HG02938 (cell line): ENCODE results near the gene ARF5.

Experiments used
- ATAC-seq: cut with Tn5 transposase; IDR thresholded peaks from one replicate; pipeline ENCODE4 v1.9.1; 2021; ENCODE audit warnings: mild to moderate bottlenecking, moderate library complexity; ENCODE audit not compliant: unreplicated experiment

Gene ARF5

GRCh38 chr7:127587663-127588018, 570 bp upstream of the ARF5 start:
- no peak for ATAC-seq

GRCh38 chr7:127588697-127589482, 679 bp downstream of the ARF5 start:
- ATAC-seq: peak; percentile 7

- no peak for ATAC-seq
Measured at GRCh38 chr7:127589896-127590295, 1.7 kb downstream of the ARF5 start.

GRCh38 chr7:127591189-127591588, 3.0 kb downstream of the ARF5 start:
- ATAC-seq: no peak

GRCh38 chr7:127591591-127591990, 3.4 kb downstream of the ARF5 start:
- ATAC-seq: no peak

- ATAC-seq: no peak
Measured at GRCh38 chr7:127592550-127592949, 4.3 kb downstream of the ARF5 start.

- ATAC-seq: no peak
Measured at GRCh38 chr7:127594490-127594889, 6.3 kb downstream of the ARF5 start.

- ATAC-seq: no peak
Measured at GRCh38 chr7:127595737-127596136, 7.5 kb downstream of the ARF5 start.

- ATAC-seq: no peak
Measured at GRCh38 chr7:127598318-127598717, 10.1 kb downstream of the ARF5 start.

GRCh38 chr7:127600885-127601284, 12.7 kb downstream of the ARF5 start:
- no peak for ATAC-seq

- no peak for ATAC-seq
Measured at GRCh38 chr7:127608446-127608845, 20.2 kb downstream of the ARF5 start.

GRCh38 chr7:127609297-127609696, 21.1 kb downstream of the ARF5 start:
- no peak for ATAC-seq

GRCh38 chr7:127612263-127612662, 24.1 kb downstream of the ARF5 start:
- ATAC-seq: no peak

- no peak for ATAC-seq
Measured at GRCh38 chr7:127616724-127617123, 28.5 kb downstream of the ARF5 start.

GRCh38 chr7:127618042-127618441, 29.8 kb downstream of the ARF5 start, which contains the start of gene PAX4:
PAX4 (minus strand) TSS chr7:127618142; CDS start chr7:127615928, 2,214 bp downstream.
- no peak for ATAC-seq

GRCh38 chr7:127618775-127619174, 30.6 kb downstream of the ARF5 start:
- ATAC-seq: no peak

- ATAC-seq: no peak
Measured at GRCh38 chr7:127619681-127620405, 31.6 kb downstream of the ARF5 start.

- ATAC-seq: no peak
Measured at GRCh38 chr7:127620406-127621233, 32.4 kb downstream of the ARF5 start.

GRCh38 chr7:127625331-127625730, 37.1 kb downstream of the ARF5 start:
- no peak for ATAC-seq

GRCh38 chr7:127628445-127628844, 40.2 kb downstream of the ARF5 start:
- no peak for ATAC-seq

- no peak for ATAC-seq
Measured at GRCh38 chr7:127629268-127629854, 41.1 kb downstream of the ARF5 start.
